Prostate gland (tissue), 2 donors: ENCODE results near the gene POU3F3.

Experiments used
- POLR2A ChIP-seq: fragments of 450-650 bp; IDR thresholded peaks from one replicate; pipeline ENCODE4 v1.6.1; 2016; ENCODE audit warnings: antibody characterized with exemption, mild to moderate bottlenecking
- TF ChIP-seq, protein P1 (sequence below), 4 experiments: fragments of 200-600 bp in 2 of 4; fragments of 450-650 bp in 2 of 4; sonication (generic) in 2 of 4; IDR thresholded peaks; 1 replicate in 3 of 4; 2 replicates in 1 of 4; pipeline ENCODE4 v1.5.1; 2016 to 2019; ENCODE audit warnings: antibody characterized with exemption in 4 of 4, mild to moderate bottlenecking in 2 of 4, moderate library complexity in 2 of 4

- no peak for TF ChIP-seq POLR2A
- TF ChIP-seq, protein P1, sequence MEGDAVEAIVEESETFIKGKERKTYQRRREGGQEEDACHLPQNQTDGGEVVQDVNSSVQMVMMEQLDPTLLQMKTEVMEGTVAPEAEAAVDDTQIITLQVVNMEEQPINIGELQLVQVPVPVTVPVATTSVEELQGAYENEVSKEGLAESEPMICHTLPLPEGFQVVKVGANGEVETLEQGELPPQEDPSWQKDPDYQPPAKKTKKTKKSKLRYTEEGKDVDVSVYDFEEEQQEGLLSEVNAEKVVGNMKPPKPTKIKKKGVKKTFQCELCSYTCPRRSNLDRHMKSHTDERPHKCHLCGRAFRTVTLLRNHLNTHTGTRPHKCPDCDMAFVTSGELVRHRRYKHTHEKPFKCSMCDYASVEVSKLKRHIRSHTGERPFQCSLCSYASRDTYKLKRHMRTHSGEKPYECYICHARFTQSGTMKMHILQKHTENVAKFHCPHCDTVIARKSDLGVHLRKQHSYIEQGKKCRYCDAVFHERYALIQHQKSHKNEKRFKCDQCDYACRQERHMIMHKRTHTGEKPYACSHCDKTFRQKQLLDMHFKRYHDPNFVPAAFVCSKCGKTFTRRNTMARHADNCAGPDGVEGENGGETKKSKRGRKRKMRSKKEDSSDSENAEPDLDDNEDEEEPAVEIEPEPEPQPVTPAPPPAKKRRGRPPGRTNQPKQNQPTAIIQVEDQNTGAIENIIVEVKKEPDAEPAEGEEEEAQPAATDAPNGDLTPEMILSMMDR (IDR thresholded peaks at IDR 0.05): no peak
Measured at GRCh38 chr2:104845552-104845931, 8.4 kb upstream of the POU3F3 start.
